Measurements from ENCODE around the gene CDHR5.

DNA sequence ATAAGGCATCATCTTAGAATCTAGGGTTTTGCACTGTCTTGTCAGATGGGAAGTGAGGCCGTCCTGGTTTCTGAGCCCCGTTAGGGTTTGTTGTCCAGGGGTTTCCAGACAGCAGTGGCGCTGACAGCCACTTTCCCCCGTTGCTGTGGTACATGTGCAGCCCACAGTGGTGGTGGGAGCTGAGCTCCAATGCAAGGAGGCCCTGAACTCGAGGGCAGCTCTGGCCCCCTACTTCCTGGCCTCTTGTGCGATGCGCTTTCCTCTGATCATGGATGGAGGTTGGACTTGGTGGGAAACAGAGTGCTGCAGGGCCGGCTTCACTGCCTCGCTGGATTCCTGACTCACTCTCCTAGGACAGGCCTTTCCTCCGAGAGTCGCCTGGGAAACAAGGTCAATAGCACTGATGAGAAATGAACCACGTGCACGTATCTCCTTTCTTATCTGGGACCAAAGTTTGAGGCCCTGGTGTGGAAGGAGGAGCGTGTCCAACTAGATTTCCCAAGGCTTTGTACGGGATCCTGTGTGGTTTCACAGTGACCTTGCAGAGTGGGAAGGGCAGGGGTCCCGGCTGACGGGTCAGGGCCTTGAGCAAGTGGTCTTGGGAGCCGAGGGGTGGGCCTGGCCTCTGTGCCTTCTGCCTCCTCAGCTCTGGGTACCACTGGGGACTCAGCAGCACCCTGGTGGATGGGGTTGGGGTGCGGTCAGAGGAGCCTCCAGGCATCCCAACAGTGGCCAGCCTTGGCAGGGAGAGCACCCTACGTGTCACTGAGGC lies 44.7 kb downstream of the CDHR5 start:
- no peak for TF ChIP-seq CTCF (conservative IDR thresholded peaks at IDR 0.05 in 1 of 2, IDR thresholded peaks at IDR 0.05 in 1 of 2; ENCODE audit: low read depth in 1 of 2, low read length in 2 of 2)
- no peak for TF ChIP-seq EZH2 (IDR thresholded peaks at IDR 0.05; ENCODE audit: low read length, missing control alignments)

All from fibroblast of lung (primary cell).